HG02840 (cell line): ENCODE measurements around the gene MPP4.

Source experiments
- ATAC-seq: cut with Tn5 transposase; IDR thresholded peaks from one replicate; pipeline ENCODE4 v1.9.1; 2021; ENCODE audit warnings: mild to moderate bottlenecking, moderate library complexity, moderate number of reproducible peaks; ENCODE audit not compliant: unreplicated experiment, low FRiP score

Gene MPP4, protein sequence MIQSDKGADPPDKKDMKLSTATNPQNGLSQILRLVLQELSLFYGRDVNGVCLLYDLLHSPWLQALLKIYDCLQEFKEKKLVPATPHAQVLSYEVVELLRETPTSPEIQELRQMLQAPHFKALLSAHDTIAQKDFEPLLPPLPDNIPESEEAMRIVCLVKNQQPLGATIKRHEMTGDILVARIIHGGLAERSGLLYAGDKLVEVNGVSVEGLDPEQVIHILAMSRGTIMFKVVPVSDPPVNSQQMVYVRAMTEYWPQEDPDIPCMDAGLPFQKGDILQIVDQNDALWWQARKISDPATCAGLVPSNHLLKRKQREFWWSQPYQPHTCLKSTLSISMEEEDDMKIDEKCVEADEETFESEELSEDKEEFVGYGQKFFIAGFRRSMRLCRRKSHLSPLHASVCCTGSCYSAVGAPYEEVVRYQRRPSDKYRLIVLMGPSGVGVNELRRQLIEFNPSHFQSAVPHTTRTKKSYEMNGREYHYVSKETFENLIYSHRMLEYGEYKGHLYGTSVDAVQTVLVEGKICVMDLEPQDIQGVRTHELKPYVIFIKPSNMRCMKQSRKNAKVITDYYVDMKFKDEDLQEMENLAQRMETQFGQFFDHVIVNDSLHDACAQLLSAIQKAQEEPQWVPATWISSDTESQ

DNA sequence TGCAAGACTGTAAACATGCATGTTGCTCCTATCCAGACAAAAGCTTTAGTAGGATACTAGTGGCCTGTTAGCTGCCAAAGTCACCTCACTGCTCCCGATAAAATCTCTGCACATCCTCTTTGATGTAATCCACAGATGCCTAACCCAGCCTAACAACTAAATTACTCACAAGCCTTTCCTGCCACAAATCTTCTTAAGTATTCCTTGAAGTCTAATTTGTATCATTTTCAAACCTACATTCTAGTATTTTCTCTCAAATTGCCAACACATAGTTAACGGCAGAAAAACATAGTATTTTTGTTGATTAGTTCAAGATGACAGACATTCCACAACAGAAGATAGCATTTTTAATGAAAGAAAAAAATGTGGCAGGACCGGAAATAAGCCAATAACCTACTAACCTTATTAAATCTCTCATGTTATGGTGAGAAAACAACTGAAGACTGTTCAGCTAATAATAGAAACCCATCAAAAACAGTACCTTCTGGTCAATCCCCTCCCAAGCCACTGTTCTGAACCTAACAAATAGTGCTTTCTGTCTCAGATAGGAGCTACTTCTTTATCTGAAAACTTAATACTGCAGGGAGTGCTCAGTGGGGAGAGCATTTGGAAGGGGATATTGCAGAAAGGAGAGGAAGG is at the start of gene MPP4:
TSS of gene MPP4 (minus strand) at position 57 of the 639 bp plus-strand sequence. CDS start 4,690 bp downstream, outside the sequence.
- ATAC-seq = no peak

DNA sequence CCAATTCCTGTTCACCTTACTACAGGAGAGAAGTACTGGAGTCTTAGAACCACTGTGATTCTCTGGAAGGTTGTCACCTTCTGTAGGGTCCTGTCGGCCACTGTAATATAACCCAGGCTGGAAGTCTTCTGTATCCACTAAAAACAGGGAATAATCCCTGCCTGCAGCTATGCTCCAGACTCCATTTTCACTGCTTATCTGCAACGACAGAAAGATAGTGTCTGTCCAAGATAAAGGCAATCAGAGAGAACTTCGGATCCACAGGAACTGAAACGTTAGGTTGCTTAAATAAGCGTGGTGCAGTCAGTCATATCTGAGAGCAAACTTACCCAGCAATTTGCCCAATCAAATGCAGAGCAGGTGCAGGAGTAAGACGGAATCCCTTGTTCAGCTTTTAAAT is 48.1 kb upstream of the MPP4 start:
- ATAC-seq = no peak

DNA sequence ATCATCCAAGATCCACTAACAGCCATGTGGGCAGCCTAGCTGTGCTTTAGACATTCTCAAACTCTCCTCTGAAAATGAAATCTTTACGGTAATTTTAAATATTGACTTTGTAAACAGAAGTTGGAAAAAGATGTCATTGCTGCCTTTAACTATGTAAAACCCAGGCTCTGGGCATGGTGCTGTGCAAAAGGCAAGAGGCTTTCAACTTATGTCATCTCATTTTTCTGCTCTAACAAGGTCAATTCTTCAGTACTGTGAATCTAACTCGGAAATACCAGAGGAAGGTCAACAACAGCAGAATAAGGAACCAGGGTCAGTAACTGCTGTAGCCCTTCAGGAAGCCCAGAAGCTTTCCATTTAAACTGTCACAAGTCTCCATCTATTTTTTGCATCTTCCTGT is 37.0 kb upstream of the MPP4 start:
- ATAC-seq = no peak

DNA sequence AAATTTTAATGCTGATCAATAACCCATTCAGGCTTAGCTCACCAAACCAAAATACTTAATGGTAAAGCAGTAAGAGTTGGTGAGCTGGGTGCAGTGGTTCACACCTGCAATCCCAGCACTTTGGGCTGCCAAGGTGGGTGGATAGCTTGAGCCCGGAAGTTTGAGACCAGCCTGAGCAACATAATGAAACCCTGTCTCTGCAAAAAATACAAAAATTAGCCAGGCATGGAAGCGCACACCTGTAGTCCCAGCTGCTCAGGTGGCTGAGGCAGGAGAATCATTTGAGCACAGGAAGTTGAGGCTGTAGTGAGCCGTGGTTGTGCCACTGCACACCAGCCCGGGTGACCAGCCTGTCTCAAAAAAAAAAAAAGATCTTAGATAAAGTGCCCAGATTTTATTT is 35.7 kb upstream of the MPP4 start:
- ATAC-seq = no peak

DNA sequence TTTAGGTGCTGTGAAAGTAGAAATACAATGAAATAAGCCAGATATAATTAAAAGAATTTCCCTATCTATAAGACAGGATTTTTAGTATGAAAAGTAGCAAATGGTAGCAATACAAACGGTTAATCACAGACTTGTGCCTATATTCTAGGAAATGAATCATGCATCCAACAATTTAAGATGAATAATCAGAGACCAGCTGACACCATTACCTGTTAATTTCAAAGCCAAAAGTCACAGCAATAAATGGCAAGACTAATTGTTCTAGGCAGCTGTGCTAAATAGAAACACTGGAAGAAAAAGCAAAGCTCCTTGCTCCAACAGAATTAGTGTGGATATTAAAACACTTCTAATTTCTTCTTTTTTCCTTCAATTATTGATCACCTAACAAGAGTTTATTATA is 35.1 kb upstream of the MPP4 start:
- no peak for ATAC-seq

DNA sequence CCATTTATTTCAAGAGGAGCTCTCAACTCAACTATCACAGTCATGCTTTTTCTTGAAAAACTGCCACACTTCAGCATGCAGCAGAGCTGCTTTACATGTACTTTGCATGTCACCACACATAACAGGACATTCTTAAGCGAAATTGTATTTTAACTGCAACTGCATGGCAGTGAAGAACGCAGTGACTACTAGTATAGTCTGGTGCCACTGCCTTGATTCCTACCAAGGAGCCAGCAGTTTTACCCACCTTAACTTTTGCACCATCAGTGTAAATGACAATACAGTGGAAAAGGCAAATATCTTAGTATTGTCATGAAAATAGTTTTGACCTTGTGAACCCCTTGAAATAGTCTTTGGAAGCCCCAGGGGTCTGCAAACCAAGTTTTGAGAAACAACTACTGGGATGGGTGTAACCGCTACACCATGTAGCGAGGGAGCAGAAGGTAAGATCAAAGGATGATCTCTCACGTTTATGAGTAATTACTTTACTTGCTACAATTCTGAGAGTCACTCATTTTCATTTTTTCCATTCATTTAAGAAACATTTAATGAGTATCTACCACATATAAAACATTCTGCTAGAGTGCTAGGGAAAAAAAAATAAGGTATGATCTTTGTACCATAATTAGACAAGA is 32.3 kb upstream of the MPP4 start:
- no peak for ATAC-seq

DNA sequence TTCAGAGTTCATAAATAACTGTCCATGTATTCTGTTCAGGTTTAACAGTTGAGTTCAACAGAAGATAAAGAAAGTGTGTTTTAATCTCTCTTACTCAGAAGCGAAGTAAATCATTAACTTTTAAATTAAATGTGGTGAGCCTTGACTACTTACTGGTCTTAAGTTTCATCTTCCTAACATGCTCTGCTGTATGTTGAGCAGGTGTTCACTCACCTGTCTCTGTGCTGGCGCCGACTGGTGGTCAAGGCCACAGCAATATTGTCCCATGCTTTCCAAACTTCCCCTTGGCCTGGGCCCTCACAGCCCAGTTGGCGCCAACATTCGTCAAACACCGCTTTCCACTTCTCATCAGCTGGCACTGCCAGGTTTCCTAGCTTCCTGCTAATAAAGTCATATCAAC is 17.0 kb upstream of the MPP4 start:
- ATAC-seq = no peak

DNA sequence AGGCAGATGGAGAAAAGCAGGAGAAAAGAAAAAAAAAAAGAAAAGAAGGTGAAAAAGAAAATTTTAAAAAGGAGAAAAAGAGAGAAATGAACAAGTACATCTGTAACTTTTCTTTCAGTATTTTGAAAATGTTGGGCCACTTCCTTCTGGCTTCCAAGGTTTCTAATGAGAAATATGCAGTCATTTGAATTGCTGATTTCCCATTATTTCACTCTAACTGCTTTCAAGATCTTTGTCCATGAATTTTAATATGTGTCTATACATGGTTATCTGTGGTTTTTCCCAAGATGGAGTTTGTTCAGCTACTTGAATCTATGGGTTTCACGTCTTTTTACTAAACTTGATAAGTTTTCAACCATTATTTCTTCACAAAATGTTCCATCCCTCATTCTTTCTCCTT is 14.3 kb upstream of the MPP4 start:
- no peak for ATAC-seq

DNA sequence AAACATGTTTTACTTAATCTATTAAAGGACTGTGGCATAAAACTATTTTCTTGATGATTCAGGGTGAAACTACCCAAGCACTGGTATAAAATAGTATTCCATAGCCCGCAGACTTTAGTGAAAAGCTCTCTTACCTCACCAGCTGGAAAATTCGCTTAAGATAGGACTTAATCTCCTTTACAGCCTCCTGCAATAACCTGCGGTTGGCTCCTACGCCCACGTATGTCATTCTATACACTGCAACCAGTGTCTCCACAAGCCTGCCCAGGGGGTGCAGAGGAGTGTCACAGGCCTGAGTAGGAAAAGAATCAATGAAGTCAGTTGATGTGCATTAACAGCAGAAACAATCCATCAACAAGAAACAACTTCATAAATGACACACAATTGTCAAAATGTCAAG is 11.3 kb upstream of the MPP4 start:
- no peak for ATAC-seq

DNA sequence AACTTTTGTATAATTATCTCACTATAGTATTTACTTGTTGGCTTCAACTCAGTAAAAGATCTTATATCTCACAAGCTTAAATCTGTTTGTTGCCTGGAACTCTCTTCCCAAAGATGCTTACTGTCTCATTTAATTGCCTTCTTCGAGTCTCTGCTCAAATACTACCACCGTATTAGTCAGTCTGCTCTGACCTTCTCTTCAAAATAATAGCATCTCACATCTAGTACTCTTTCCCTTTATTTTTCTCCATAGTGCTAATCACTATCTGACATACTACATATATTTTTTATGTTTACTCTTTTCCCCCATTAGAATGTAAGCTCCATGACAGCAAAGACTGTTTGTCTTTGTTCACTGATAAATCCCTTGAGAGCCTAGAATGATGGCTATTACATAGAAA is 10.6 kb upstream of the MPP4 start:
- no peak for ATAC-seq

DNA sequence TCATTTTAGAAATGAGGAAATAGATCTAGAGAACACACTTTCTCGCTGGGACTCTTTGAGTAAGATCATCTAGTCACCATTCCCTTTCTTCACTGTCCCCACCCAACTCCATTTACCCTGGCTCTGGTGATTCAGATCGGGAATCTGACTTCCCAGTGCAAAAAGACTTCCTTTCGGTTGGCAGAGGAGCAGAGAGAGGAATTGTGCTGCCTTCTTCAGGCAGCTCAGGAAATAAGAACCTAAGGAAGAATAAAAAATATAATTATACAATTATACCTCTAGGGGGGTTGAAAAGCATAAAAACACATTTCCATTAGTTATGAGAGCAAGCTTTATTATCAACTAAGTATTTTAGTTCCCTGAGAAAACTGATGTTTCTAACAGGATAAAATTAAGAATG is 9.3 kb upstream of the MPP4 start:
- ATAC-seq = no peak

DNA sequence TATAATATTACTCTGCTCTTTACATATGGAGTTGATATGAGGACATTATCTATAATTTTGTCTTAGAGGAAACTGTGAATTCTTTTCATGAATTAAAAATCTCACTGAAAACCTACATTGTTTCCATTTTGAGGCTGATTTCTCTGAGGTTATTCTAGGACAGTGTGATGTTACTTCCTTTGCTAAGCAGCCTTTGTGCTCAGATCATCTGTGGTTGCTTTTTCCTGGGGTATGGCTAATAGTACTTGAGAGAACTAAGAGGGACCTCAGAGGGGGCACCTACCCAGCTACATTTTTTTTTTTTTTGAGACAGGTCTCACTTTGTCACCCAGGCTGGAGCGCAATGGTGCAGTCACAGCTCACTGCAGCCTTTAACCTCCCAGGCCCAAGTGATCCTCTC is 8.7 kb upstream of the MPP4 start:
- ATAC-seq = no peak

DNA sequence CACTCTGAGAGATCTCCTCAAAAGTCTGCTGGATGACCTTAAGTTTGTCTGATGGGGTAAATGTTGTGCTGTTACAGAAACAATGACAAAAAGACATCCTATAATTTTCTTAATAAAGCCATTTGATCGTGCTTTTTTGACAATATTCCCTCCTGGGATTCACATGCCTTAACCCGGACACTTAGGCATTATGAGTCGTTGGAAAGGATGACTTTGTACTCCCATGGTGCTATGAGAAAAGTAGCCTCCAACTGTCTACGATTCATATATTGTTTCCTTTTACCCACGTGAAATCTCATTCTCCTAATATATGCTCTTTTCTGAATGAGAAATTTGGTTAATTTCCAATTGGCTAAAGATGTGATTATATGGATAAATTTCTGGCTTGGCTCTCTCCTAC is 6.1 kb upstream of the MPP4 start:
- no peak for ATAC-seq

DNA sequence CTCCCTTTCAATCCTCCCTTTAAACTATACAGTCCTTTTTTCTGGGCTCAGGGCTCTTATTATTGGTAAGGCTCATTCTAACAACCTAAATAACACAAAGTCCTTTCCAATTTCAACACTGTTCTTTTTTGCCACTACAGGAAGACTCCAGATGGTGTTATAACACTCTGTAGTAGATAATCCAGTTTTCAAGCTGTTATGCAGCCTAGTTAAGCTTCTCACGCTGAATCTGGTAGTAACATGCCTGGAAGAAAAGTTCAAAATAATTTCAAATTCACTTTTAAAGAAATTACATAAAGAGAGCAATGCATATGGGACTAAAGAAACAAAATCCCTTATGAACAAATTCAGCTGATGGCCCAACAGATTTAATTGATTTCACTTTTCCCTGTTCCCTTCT is 3.2 kb upstream of the MPP4 start:
- no peak for ATAC-seq

DNA sequence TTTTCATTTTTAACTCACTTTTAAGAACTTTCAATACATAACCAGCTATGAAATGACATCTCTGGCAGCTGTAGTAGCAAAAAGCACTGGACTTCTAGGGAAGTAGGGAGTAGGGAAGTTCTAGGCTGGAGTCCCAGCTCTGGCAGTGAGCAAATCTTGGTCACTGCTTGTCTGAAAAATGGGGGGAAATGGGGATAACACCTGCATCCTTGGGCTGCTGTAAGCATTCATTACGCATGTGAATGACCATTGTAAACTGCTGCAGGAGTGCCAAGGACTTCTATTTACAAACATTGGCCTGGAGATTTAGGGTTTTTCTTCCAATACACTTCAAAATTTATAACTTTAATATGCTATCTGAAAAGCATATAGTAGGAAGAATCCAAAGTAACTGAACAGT is 972 bp upstream of the MPP4 start:
- no peak for ATAC-seq

DNA sequence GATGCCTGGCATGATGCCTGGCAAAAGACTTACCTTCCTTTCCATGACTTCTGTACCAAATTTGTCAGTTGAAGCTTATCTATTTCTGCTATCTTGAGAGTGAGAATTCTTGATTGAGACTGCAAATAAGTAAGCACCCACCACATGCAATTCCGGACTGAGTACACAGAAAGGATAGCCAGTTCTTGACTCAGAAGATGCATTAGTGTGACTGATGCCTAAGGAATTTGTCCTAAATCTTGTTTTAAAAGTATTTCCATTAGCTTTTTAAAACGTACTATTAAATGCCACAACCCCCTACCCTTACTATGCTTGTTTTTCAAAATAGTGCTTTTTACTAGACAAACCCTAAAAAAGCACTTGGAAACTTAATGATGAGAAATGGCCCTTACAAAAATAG is 545 bp downstream of the MPP4 start:
- no peak for ATAC-seq

DNA sequence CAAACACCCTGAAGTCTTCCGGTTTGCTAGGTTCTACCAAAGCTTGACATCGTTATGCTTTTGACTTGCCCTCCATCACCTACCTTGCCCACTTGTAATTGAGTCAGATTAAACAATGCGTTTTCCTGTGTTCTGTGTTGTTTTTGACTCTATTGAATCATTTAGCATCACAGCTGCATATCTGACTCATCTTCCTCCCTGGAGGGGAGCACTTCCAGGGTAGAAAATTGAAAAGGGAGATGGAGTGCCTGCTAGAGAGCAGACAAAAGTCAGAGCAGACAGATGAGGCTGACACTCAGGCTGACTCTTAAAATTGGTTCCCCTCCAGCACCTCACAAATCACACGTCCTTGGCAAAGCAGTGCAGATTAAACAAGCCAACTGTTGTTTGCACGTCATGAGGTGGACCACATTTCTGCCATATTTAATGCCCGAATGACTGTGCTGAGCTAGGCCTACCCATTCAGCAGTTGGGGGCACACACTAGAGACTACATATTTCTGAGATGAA is 2.2 kb downstream of the MPP4 start:
- ATAC-seq = no peak

DNA sequence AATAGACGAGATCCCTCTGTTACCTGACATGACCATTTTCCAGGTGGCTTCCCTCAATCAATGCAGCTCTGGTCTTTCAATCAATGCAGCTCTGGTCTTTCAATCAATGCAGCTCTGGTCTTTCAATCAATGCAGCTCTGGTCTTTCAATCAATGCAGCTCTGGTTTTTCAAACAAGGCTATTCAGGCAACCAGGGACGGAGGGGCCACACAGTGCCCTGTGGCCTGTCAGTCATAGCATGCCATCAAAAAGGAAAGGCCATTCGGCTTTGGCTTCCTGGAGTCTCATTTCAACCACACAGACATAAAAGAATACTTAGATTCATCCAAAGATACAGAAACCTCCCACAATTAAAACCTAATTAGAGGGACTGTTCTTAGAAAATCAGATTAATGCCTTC is 13.3 kb downstream of the MPP4 start:
- ATAC-seq = no peak

DNA sequence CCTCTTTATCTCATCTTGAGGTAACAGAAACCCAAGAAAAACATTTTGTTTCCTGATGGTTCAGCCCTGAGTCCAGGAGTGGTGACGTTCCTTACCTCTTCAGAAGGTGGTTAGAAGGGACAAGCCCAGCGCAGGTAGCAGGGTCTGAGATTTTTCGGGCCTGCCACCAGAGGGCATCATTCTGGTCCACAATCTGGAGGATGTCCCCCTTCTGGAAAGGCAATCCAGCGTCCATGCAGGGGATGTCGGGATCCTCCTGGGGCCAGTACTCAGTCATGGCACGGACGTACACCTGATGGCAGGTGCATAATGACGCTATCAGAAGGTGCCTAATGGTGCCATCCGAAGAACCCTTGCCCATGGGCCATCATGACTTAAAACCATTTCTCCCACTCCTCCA is 17.7 kb downstream of the MPP4 start:
- ATAC-seq = no peak

DNA sequence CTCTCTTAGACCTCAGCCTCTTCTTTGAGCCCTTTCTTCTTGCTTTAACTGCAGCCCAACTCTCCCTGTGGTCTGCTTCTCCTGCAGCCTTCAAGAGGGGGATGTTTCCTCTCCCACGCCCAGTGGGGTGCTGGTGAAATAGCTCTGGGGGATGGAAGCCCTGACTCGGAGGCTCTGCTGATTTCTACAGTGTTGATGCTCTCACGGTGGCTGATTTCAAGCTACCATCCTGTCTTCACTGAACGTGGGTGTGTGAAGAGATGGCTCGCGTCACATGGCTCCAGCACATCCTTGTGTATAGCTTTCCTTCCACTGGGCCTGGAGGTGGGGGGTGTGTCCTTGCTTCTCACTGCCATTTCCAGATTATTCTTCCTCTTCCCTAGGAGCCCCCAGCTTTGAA is 20.0 kb downstream of the MPP4 start:
- ATAC-seq = no peak

DNA sequence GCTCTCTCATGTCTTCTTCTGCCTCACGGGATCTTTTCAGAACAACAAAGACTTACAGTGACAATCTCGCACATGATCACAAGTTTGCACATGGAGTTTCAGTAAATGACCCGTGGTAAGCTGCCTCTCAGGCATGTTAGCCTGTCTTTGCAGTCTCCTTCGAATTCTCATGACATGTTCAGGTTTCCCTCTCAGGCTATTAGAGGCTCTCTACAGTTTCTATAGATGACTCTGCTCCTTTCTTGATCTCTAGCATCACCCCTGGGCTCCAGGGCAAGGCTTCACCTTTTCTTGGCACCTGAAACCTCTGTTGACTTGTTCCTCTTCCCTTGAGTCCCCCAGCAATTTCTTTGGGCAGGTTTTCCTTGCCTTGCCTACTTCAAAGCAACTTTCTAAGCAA is 23.0 kb downstream of the MPP4 start:
- no peak for ATAC-seq
